GM18498 (cell line): ENCODE measurements around the gene PIM2.

ENCODE experiments used
- ATAC-seq: cut with Tn5 transposase; IDR thresholded peaks from one replicate; pipeline ENCODE4 v1.9.1; 2021; ENCODE audit warnings: mild to moderate bottlenecking, moderate library complexity; ENCODE audit not compliant: unreplicated experiment

PIM2 gene

GRCh38 chrX:48936429-48937053 is 17.7 kb upstream of the PIM2 start:
- ATAC-seq: no peak

GRCh38 chrX:48935301-48935670 is 16.5 kb upstream of the PIM2 start:
- no peak for ATAC-seq

- ATAC-seq: no peak
These were observed 15.9 kb upstream of the PIM2 start for GRCh38 chrX:48934581-48935300.

- ATAC-seq: no peak
These were observed 14.9 kb upstream of the PIM2 start for GRCh38 chrX:48933757-48934156.

GRCh38 chrX:48927736-48928382 is 9.0 kb upstream of the PIM2 start:
- no peak for ATAC-seq

GRCh38 chrX:48927123-48927522 is 8.3 kb upstream of the PIM2 start:
- ATAC-seq: no peak

- ATAC-seq: no peak
These were observed 5.4 kb upstream of the PIM2 start for GRCh38 chrX:48924270-48924669.

GRCh38 chrX:48923771-48924170 is 4.9 kb upstream of the PIM2 start:
- ATAC-seq: no peak

GRCh38 chrX:48920718-48921104 is 1.9 kb upstream of the PIM2 start:
- no peak for ATAC-seq

GRCh38 chrX:48919947-48920717 is 1.3 kb upstream of the PIM2 start:
- no peak for ATAC-seq

GRCh38 chrX:48919360-48919841 is 577 bp upstream of the PIM2 start:
- peak; percentile 24 for ATAC-seq

GRCh38 chrX:48918301-48918642 is 552 bp downstream of the PIM2 start:
- ATAC-seq: no peak

- ATAC-seq: peak; percentile 40
These were observed 1.5 kb downstream of the PIM2 start for GRCh38 chrX:48917139-48918001.

GRCh38 chrX:48914593-48915493 is 4.0 kb downstream of the PIM2 start:
- ATAC-seq: no peak

- ATAC-seq: no peak
These were observed 5.0 kb downstream of the PIM2 start for GRCh38 chrX:48913605-48914366.

GRCh38 chrX:48911412-48912182 is 7.2 kb downstream of the PIM2 start, which contains the start of gene SLC35A2:
Gene SLC35A2, minus strand, starts transcription at chrX:48911646. Its CDS starts 10 bp downstream, at chrX:48911636.
- ATAC-seq: peak; percentile 79

GRCh38 chrX:48910926-48911411 is 7.9 kb downstream of the PIM2 start:
- ATAC-seq: peak; percentile 1
